GM19099 (cell line): ENCODE measurements around the gene NAP1L4.

ENCODE experiments used
- POLR2A ChIP-seq: IDR thresholded peaks from 3 replicates; pipeline ENCODE4 v1.6.1; 2011; ENCODE audit warnings: low read depth; ENCODE audit not compliant: insufficient read length; ENCODE audit errors: extremely low read depth

Gene NAP1L4, protein sequence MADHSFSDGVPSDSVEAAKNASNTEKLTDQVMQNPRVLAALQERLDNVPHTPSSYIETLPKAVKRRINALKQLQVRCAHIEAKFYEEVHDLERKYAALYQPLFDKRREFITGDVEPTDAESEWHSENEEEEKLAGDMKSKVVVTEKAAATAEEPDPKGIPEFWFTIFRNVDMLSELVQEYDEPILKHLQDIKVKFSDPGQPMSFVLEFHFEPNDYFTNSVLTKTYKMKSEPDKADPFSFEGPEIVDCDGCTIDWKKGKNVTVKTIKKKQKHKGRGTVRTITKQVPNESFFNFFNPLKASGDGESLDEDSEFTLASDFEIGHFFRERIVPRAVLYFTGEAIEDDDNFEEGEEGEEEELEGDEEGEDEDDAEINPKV

DNA sequence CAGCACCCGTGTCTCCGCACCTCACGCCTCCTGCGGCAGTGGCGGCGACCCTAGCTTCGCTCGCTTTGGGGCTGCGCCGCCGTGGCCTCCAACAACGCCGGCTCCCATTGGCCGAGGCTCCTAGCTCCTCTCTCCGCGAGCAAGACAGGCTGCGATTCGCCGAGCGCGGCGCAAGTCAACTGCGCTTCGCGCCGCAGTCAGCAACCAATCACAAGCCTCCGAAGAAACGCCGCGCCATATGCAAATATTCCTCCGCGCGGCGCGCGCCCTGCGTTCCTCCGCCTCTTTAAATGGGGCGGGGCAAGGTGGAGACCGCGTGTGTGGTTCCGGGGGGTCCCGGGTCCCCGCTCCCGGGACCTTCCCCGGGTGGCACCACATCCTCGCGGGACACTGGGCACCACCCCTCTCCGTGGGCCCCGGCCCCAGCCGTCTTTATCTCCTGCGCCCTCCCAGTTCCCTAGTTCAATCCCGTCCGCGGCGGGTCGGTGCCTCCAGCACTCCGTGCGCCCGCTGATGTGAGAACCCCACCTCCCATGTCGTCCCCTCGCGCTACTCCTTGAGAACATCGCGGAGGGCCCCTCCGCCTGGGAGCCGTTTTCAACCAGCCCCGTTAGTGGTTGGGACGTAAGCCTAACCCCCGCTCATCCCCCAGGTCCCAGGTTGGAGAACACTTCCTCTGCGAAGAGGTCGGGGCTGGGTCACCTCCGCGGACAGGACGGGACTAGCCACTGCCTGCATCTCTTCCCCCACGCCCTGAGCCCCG, at the start of gene NAP1L4:
Gene NAP1L4 (minus strand): TSS at position 96 of the 763 bp plus-strand sequence. CDS start 13,109 bp downstream, outside the sequence.
- peak; percentile 81 for TF ChIP-seq POLR2A

DNA sequence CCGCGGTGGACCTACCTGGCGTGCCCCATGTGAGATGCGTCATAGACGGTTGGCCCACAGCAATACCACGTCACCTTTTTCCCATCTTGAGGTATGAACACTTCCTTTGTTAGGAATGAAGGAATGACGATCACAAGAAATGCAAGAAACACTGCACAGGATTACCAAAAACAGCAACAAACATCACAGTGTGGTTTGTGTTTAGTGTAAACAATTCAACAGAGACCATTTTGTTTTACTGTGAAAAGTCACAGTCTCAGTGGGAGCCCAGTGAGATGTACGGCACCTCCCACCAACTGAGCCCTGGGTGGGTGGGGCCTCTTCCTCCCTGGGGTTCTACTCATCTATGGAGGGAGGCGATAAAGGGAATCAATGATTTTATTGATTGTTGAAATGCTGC, 48.8 kb upstream of the NAP1L4 start:
- no peak for TF ChIP-seq POLR2A

DNA sequence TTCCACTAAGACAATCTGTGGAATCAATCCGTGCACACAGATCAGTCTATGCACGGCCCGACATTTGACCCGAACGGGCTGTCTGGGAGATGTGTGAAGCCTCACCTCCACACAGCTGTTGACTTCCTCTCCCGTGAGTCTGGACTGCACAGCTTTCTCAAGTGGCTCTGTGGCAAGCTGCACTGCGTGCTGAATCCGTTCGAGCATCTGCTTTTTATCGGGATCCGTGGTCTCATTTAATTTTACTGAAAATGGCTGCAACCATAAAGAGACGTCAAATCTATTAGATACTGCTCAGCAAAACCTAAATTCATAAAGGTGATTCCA, 45.8 kb upstream of the NAP1L4 start:
- no peak for TF ChIP-seq POLR2A

DNA sequence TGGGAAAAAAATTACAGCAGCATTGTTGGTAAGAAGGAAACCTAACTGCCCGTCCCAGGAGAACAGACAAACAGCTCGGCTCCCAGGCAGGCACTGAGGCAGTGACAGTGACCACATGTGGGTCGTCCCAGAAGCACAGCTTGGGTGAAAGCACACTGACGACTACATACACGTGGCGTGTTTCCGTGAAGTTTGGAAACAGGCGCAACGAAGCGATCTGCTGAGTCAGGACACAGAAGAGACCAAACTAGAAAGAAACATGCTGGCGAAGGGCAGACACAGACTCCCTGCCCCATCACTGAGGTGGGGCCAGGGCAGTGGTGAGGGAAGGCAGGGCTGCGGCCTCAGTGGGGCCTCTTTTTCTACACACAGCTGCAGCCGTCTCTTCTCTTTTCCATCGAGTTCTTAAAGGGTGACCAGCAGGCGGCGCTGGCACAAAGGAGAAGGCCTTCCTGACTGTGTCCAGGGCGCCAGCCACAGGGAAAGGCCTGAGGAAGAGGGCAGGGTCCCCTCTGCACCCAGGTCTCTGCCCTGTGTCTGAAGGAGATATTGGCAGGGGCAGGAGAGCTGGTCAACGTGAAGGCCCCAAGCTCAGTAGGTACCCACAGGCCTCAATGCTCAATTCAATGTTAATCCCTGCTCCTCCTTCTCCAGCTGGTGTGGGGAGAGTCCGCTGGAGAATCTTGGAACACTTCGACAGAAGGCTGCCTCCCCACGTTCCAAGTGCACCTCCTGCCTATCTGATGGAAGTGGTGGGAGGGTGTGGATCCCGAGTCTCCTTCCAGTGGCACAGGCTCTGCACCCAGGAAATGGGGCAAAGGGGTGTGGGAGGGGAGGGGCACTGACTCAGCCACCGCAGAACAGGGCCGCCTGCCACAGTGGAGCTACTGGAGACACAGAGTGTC, 45.2 kb upstream of the NAP1L4 start:
- no peak for TF ChIP-seq POLR2A

DNA sequence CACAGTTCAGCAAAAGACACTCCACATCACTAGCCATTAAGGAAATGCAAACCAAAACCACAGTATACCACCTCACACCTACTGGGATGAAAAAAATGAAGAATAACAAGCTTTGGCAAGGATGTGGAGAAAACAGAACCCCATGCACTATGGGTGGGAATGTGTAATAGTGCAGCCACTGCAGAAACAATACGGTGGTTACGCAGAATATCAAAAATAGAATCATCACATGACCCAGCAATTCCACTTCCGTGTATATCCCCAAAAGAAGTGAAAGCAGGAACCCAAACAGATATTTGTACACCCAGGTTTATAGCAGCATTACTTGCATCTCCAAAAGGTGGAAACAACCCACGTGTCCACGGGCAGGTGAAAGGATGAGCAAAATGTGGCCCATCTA, 44.3 kb upstream of the NAP1L4 start:
- no peak for TF ChIP-seq POLR2A

DNA sequence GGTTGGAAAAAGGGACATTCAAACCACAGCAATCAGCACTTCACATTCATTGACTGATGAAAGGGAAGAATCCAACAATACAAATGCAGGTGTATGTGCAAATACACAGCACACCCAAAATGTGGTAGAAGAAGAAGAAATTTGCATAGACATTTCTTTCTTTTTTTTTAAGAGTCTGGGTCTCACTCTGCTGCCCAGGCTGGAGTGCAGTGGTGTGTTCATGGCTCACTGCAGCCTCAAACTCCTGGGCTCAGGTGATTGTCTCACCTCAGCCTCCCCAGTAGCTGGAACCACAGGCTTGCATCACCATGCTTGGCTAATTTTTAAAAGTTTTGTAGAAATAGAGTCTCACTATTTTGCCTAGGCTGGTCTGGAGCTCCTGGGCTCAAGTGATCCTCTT, 43.2 kb upstream of the NAP1L4 start:
- no peak for TF ChIP-seq POLR2A

DNA sequence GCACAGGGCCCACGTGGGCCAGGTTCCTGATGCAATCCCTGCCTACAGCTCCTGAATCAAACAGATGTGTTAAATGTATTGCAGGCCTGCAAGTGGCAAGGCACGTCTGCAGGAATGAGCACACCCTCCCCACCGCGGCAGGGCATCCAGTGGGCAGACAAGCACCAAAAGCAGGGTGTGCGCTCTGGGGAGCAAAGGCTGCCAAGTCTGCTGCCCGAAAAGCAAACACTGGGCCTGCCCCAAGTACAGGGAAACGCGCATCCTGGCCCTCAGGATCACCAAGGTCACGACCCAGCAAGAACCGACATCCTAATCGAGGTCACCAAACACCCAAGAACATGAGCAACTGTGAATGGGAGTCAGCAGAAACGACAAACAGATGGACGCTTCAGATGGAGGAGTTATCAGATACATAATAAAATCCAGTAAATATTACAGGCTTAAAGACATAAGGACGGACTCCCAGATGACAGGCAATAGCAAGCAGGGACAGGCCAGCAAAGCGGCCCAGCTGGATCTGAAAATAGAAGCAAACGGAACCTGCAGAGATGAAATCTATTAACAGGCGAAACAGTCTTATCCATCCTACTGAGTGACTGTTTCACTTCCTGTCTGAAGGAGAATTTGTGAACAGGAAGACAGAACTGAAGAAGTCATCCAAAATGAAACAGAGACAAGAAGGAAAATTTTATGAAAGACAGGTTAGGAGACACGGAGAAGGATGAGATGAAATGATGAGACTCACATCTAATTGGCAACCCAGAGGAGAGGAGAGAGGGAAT, 38.4 kb upstream of the NAP1L4 start:
- no peak for TF ChIP-seq POLR2A

DNA sequence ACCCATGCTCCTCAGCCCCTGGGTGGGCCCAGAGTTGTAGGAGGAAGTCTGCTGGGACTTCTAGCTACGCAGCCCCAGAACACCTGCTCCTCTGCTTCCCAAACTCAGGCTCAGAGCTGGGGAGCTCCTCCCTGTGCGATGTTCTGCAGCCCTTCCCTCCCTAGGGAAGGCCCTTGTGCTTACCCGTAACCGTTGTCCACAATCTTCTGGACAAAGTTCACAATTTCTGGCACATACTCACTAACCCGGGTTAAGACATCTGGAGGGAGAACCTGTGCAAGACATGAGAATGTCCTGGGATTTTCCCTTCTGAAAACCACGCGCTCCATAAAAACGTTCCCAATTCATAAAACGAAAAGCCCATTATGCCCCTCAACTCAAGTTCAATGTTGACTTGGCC, 36.7 kb upstream of the NAP1L4 start:
- no peak for TF ChIP-seq POLR2A

DNA sequence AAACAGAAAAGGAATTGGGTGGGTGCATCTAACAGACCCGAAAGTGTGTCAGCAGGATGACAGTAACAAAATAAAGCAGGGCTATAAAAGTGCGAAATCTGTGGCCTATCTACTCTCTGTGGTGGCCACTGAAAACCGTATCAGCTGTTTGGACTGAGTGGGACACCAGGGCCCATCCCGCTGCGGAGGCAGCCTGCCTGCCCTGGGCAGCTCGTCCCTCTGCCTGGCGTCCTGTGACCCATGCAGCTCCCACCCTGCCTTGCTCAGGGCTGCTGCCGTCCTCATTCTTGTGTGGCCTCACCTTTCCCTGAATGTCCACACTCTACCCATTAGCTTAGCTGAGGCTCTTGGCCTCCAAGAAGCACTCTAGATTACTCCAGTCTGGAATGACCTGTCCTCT, 34.7 kb upstream of the NAP1L4 start:
- no peak for TF ChIP-seq POLR2A

DNA sequence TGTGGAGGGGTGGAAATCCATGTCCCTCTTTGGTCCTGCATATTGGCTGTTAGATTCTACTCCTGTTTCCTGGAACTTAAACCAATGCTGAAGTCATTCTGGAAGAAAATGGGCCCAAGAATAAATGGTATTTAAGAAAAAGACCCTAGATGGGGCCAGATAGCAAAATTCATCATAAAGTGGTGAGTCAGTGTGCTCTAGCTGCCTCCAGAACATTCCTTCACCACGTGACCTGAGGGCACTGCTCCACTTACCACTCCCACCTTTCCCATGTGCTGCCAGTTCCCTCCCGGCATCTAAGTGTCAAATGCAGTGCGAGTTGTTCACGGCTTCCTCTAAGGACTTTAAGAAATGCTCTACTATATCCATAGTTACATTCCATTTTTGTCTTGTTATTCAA, 30.9 kb upstream of the NAP1L4 start:
- TF ChIP-seq POLR2A: no peak

DNA sequence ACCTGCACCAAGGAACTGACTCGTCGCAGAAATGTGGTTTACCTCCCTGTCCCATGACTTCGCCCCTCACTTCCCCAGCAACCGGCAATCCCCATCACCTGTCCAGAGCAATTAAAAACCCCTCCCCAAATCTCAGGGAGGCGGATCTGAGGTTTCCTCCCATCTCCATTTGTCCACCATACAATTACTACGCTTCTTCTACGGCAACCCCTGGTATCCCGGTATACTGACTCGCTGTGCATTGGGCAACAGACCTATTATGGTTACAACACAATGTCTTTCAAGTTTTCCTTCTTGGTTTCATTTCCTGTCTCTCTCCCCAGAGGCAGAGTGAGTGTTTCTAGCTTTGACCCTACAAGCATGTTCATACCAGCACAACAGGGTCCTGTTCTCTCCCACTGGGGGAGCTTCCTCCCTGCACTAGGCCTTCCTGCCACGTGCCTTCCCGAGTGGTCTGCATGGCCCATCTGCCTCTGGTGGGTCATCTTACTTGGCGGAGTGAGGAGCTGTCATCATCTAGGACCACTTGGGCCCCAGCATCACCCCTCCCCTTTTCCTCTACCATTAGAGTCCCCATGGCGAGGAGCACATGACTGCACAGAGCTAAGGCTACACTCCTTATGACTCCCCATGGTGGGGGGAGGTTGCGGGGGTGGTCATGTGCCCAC, 30.3 kb upstream of the NAP1L4 start:
- TF ChIP-seq POLR2A: peak; percentile 22

DNA sequence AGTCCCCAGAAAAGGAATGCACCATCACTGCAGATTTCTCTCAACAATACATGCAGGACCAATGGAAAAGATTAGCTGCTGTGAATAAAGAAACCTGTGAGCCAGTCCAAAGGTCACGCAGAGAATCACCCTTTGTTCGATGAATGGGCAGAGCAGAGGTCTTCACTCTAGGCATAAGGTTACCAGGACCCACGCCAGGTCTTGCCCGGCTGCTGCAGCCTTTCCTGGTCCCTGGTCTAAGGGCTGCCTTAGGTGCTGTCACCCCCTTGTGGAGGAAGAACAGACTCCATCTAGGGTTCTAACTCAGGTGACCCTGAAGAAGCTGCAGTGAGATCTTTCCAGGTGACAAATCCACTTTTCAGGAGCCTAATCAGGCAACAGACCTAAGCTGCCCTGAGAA, 29.0 kb upstream of the NAP1L4 start:
- TF ChIP-seq POLR2A: no peak

DNA sequence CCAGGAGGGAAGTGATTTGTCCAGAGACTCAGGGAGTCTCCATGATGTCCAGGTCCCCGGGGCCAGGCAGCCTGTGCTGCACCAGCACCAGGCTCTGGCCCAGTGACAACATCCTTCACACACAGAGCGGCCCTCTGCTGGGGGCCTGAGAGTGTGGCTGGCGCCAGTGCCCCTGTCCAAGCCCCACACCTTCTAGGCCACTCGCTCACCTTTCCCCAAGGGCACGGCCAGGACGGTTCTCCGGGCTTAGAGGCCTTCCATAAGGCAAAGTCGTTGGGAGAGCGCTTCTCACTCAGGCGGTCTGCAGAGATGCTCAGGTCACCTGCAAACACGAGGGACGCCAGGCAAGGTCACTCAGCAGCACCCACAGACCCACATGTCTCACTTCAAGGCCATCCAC, 27.9 kb upstream of the NAP1L4 start:
- no peak for TF ChIP-seq POLR2A

DNA sequence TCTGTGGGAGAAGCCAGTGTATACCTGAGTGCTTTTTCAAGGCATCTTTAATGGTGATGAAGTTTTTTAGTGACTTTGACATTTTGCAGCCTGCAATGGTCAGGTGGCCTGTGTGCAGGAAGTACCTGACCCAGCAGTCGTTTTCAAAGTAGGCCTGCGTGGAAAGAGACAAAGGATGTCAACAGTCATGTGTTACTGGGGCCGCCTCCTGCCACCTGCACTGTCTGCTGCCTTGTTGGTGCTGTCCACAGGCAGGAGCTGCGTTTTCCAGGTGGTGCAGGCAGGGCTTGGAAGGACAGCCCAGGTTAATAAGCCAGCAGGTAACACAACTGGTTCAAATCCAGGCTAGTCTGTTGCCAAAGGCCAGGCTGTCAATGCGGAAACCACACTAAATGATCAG, 26.5 kb upstream of the NAP1L4 start:
- no peak for TF ChIP-seq POLR2A
